HepG2 (cell line): ENCODE data around the gene IRF7. TPM values are rescaled to one million over a fixed set of nuclear protein-coding genes. Genes with fewer than 3 reads are reported as not detected.

Experiments used
- ATAC-seq: fragments of 200-7000 bp; cut with Tn5 transposase; 3 replicates; pipeline ENCODE4 v1.9.1; 2020; ENCODE audit warnings: mild to moderate bottlenecking, moderate library complexity
- BruUV-seq: library from RNA; stranded (reverse); fragments of 400-500 nt; replicated peaks from 2 replicates; lab custom pipeline; 2021; lab: Mats Ljungman, UMichigan
- CTCF ChIA-PET: fragments of 300-600 bp; formaldehyde crosslinking; extraction: SDS; loops from one replicate; lab custom pipeline; 2021; ENCODE audit warnings: low total read pairs, inconsistent platforms, low intra/inter-chr PET ratio; lab: Yijun Ruan, JAX
- POLR2A ChIA-PET: fragments of 350-600 bp; sonication (Branson Sonifier 250); formaldehyde crosslinking; loops from one replicate; lab custom pipeline; 2020; ENCODE audit warnings: antibody characterized with exemption, inconsistent platforms; lab: Yijun Ruan, JAX
- DNase-seq: peaks from one replicate; pipeline ENCODE4 v3.0.0-alpha.2; 2015; ENCODE audit warnings: low spot score
- FAIRE-seq: peaks from 3 replicates; lab custom pipeline; 2011; peaks lifted over from hg19 to GRCh38; lab: Jason Lieb, UNC
- H2AFZ ChIP-seq: one replicate; pipeline ENCODE4 v1.6.1; 2011; ENCODE audit warnings: low read length, inconsistent platforms
- H3K27ac ChIP-seq: fragments of 300-600 bp; 3 replicates; pipeline ENCODE4 v1.8.0; 2011; ENCODE audit warnings: mixed run types, mild to moderate bottlenecking, mixed read lengths, low read length, inconsistent platforms; ENCODE audit not compliant: insufficient read depth; ENCODE audit errors: extremely low read length
- H3K27me3 ChIP-seq, 2 experiments: fragments of 200-600 bp in 1 of 2; 2 replicates in 1 of 2; 3 replicates in 1 of 2; pipeline versions ENCODE4 v1.6.0 to v1.8.0; 2011; ENCODE audit warnings: low read length in 2 of 2, mild to moderate bottlenecking in 2 of 2, moderate library complexity in 2 of 2, inconsistent platforms in 1 of 2; ENCODE audit not compliant: insufficient read depth in 2 of 2, control insufficient read depth in 1 of 2
- H3K36me3 ChIP-seq, 2 experiments: fragments of 200-600 bp in 1 of 2; replicated peaks in 1 of 2; 2 replicates in 1 of 2; 3 replicates in 1 of 2; pipeline versions ENCODE4 v1.5.1 to v1.8.0; 2011; ENCODE audit warnings: low read length in 2 of 2, inconsistent platforms in 1 of 2; ENCODE audit not compliant: insufficient read depth in 2 of 2, control insufficient read depth in 1 of 2
- H3K4me1 ChIP-seq: 2 replicates; pipeline ENCODE4 v1.5.1; 2012; ENCODE audit warnings: low read length, inconsistent platforms; ENCODE audit not compliant: insufficient read depth
- H3K4me2 ChIP-seq: 2 replicates; pipeline ENCODE4 v1.6.0; 2011; ENCODE audit warnings: low read depth, low read length, inconsistent platforms
- H3K4me3 ChIP-seq, 3 experiments: fragments of 200-600 bp in 1 of 3; sonication (generic), shearing (Covaris generic) in 1 of 3; replicated peaks in 1 of 3; 2 replicates each; pipeline ENCODE4 v1.5.1; 2011 to 2016; ENCODE audit warnings: low read length in 3 of 3, inconsistent platforms in 2 of 3, low read depth in 2 of 3, mild to moderate bottlenecking in 2 of 3, control low read depth in 1 of 3, mixed read lengths in 1 of 3; ENCODE audit not compliant: insufficient read depth in 1 of 3
- H3K79me2 ChIP-seq: one replicate; pipeline ENCODE4 v1.6.1; 2011; ENCODE audit warnings: low read length, inconsistent platforms; ENCODE audit not compliant: insufficient read depth
- H3K9ac ChIP-seq: 2 replicates; pipeline ENCODE4 v1.6.0; 2011; ENCODE audit warnings: mild to moderate bottlenecking, low read depth, low read length, inconsistent platforms; ENCODE audit not compliant: insufficient read depth
- H3K9me3 ChIP-seq: 2 replicates; pipeline ENCODE4 v1.5.1; 2012; ENCODE audit warnings: mild to moderate bottlenecking, low read length
- H4K20me1 ChIP-seq: 2 replicates; pipeline ENCODE4 v1.6.0; 2011; ENCODE audit warnings: inconsistent platforms, mild to moderate bottlenecking, low read length, moderate library complexity; ENCODE audit not compliant: insufficient read depth
- AGO2 ChIP-seq: fragments of 200-400 bp; formaldehyde crosslinking; optimal IDR thresholded peaks from 2 replicates; pipeline ENCODE3; 2017; ENCODE audit warnings: mild to moderate bottlenecking, low read depth, low read length, moderate library complexity
- ZBTB38 ChIP-seq: sonication (generic); formaldehyde crosslinking; IDR thresholded peaks from 2 replicates; pipeline ENCODE4 v1.5.1; 2020; ENCODE audit warnings: mild to moderate bottlenecking, missing genetic modification reagents
- ZNF460 ChIP-seq: sonication (generic); formaldehyde crosslinking; IDR thresholded peaks from 2 replicates; pipeline ENCODE4 v1.5.1; 2020; ENCODE audit warnings: missing genetic modification reagents, mild to moderate bottlenecking, borderline replicate concordance
- ZNF720 ChIP-seq: sonication (generic); formaldehyde crosslinking; IDR thresholded peaks from 2 replicates; pipeline ENCODE4 v1.4.0; 2020; ENCODE audit warnings: missing genetic modification reagents
- WGBS: methylation state at CpG from one replicate; pipeline ENCODE4 v1.1.6; 2017; ENCODE audit warnings: low lambda C conversion rate; 5-methylcytosine and 5-hydroxymethylcytosine counted together
- in situ Hi-C: cut with HindIII; loops from 2 replicates; pipeline ENCODE4 v1.10.0; 2017; ENCODE audit warnings: low pct_unique_long_range_greater_than_20kb; ENCODE audit not compliant: extremely low pct_ligation_motif_present
- intact Hi-C: fragments of 100-400 bp; cut with micrococcal nuclease; formaldehyde crosslinking; loops from one replicate; pipeline ENCODE4 v1.10.0; 2022; ENCODE audit not compliant: unreplicated experiment
- polyA plus RNA-seq, 8 experiments: library from polyadenylated mRNA; depleted of rRNA in 3 of 8; stranded (reverse) in 7 of 8; unstranded in 1 of 8; fragments of >200 nt; fragmentation: Illumina TruSeq in 4 of 8; extraction: Trizol in 4 of 8; gene quantifications; 2 replicates each; pipeline versions ENCODE4 v1.2.1 to v1.2.3, GENCODE V29; 2011 to 2016; ENCODE audit warnings: low read depth in 4 of 8, missing spikeins in 1 of 8, mixed read lengths in 1 of 8; ENCODE audit not compliant: insufficient read depth in 1 of 8
- total RNA-seq, 5 experiments: library from RNA; depleted of rRNA; stranded (reverse); fragments of >200 nt; fragmentation: Illumina TruSeq; extraction: Trizol; gene quantifications; 2 replicates each; pipeline ENCODE4 v1.2.3, GENCODE V29; 2016; ENCODE audit warnings: low read depth in 1 of 5
- TF ChIP-seq, protein P1 (sequence below): sonication (generic); formaldehyde crosslinking; IDR thresholded peaks from 2 replicates; pipeline ENCODE4 v1.4.0; 2020; ENCODE audit warnings: missing genetic modification reagents
- TF ChIP-seq, protein P2 (sequence below): sonication (generic); formaldehyde crosslinking; IDR thresholded peaks from 2 replicates; pipeline ENCODE4 v1.5.1; 2020; ENCODE audit warnings: mild to moderate bottlenecking, missing genetic modification reagents, moderate library complexity

IRF7 gene
- total and polyA plus RNA-seq, 2 of the 13 experiments (the other 11 are each of a cell fraction or from before 2014, with no cell fraction given) = not detected

DNA sequence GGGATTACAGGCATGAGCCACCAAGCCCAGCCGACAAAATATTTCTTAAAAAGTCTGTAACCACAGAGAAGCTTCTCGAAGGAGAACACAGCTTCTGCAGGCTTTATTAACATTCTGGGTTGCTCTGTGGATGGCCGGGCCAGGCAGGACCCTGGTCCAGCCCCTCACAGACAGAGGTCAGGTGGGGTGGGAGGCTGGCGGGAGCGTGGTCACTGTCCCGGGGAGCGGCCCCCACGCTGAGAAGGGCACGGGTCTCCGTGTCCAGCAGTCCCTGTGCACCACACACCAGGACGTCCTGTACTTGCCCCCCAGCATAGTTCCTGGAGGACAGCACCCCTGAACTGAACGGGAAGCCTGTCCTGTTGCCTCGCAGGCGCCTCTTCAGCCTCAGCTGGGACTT, 40.7 kb upstream of the IRF7 start:
- ATAC-seq (no peak), DNase-seq (no peak), FAIRE-seq (no peak)
- no peak overlapping the region for H3K9ac ChIP-seq
- H3K36me3 ChIP-seq = peaks cover 16 to 32% of the 10 kb centered on the region in 2 experiments; a peak in 4 of 5 replicates
- in situ Hi-C loops (loop anchor here (5.0 kb wide), 1 partner anchor 71 kb away; no protein-coding TSS in a partner anchor), intact Hi-C loops (loop anchor here (10.0 kb wide), 1 partner anchor 48 kb away; the partner anchor contains the start of gene EPS8L2)
- peak overlapping the region; percentile 60 for H3K27ac ChIP-seq
- ChIA-PET CTCF (no interaction called here), POLR2A (interaction anchor here (1.5 to 2.0 kb wide), 3 partner anchors 51 to 163 kb away, joined by 3 to 9 read pairs (median 5); partner anchors contain the start of genes PHRF1 and PNPLA2)
- H3K27me3 ChIP-seq = no peaks in the 10 kb centered on the region
- BruUV-seq = no TSS peak
- no peak overlapping the region for H3K4me2 ChIP-seq
- H3K4me3 ChIP-seq = no peak overlapping the region
- H3K79me2 ChIP-seq = no peaks in the 10 kb centered on the region
- no peak overlapping the region for H2AFZ ChIP-seq
- H4K20me1 ChIP-seq = peaks cover 13% of the 10 kb centered on the region; the same call in 1 of the 2 replicates
- TF ChIP-seq AGO2 (peak; percentile 24), ZNF720 (CRISPR knock-in tag) (no peak), ZBTB38 (CRISPR knock-in tag) (peak; percentile 32; the same call in 1 of the 2 replicates), ZNF460 (CRISPR knock-in tag) (no peak)
- TF ChIP-seq, protein P1, sequence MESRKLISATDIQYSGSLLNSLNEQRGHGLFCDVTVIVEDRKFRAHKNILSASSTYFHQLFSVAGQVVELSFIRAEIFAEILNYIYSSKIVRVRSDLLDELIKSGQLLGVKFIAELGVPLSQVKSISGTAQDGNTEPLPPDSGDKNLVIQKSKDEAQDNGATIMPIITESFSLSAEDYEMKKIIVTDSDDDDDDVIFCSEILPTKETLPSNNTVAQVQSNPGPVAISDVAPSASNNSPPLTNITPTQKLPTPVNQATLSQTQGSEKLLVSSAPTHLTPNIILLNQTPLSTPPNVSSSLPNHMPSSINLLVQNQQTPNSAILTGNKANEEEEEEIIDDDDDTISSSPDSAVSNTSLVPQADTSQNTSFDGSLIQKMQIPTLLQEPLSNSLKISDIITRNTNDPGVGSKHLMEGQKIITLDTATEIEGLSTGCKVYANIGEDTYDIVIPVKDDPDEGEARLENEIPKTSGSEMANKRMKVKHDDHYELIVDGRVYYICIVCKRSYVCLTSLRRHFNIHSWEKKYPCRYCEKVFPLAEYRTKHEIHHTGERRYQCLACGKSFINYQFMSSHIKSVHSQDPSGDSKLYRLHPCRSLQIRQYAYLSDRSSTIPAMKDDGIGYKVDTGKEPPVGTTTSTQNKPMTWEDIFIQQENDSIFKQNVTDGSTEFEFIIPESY (CRISPR knock-in tag) = peak; percentile 68
- TF ChIP-seq, protein P2, sequence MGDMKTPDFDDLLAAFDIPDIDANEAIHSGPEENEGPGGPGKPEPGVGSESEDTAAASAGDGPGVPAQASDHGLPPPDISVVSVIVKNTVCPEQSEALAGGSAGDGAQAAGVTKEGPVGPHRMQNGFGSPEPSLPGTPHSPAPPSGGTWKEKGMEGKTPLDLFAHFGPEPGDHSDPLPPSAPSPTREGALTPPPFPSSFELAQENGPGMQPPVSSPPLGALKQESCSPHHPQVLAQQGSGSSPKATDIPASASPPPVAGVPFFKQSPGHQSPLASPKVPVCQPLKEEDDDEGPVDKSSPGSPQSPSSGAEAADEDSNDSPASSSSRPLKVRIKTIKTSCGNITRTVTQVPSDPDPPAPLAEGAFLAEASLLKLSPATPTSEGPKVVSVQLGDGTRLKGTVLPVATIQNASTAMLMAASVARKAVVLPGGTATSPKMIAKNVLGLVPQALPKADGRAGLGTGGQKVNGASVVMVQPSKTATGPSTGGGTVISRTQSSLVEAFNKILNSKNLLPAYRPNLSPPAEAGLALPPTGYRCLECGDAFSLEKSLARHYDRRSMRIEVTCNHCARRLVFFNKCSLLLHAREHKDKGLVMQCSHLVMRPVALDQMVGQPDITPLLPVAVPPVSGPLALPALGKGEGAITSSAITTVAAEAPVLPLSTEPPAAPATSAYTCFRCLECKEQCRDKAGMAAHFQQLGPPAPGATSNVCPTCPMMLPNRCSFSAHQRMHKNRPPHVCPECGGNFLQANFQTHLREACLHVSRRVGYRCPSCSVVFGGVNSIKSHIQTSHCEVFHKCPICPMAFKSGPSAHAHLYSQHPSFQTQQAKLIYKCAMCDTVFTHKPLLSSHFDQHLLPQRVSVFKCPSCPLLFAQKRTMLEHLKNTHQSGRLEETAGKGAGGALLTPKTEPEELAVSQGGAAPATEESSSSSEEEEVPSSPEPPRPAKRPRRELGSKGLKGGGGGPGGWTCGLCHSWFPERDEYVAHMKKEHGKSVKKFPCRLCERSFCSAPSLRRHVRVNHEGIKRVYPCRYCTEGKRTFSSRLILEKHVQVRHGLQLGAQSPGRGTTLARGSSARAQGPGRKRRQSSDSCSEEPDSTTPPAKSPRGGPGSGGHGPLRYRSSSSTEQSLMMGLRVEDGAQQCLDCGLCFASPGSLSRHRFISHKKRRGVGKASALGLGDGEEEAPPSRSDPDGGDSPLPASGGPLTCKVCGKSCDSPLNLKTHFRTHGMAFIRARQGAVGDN (CRISPR knock-in tag) = peak; percentile 24; the same call in 1 of the 2 replicates
- WGBS = 91% methylated on average over 8 of the region's 14 CpGs
- H3K9me3 ChIP-seq = no peaks in the 10 kb centered on the region
- peaks cover 47% of the 10 kb centered on the region for H3K4me1 ChIP-seq
